HG03469 (cell line): Measurements from ENCODE around the gene QRSL1.
"Not testable (repeated sequence)": the region's sequence is repeated elsewhere in the genome, so short reads cannot be mapped to it uniquely, and the experiment has no call there.

Source experiments
- ATAC-seq: cut with Tn5 transposase; IDR thresholded peaks from one replicate; pipeline ENCODE4 v1.9.1; 2021; ENCODE audit warnings: mild to moderate bottlenecking, moderate library complexity, moderate number of reproducible peaks; ENCODE audit not compliant: unreplicated experiment

QRSL1 gene

GRCh38 chr6:106629103-106629858 lies at the start of gene QRSL1, which contains the start of gene RTN4IP1:
TSS of gene QRSL1 (plus strand) at chr6:106629578. CDS start at chr6:106629682, 104 bp downstream.
TSS of gene RTN4IP1 (minus strand) at chr6:106629498. CDS start at chr6:106629021, 477 bp downstream.
- peak; percentile 59 for ATAC-seq

GRCh38 chr6:106581468-106581867 lies 47.9 kb upstream of the QRSL1 start:
- ATAC-seq = no peak

GRCh38 chr6:106586815-106587415 lies 42.5 kb upstream of the QRSL1 start:
- ATAC-seq = no peak

GRCh38 chr6:106588937-106589336 lies 40.4 kb upstream of the QRSL1 start:
- ATAC-seq = not testable (repeated sequence)

GRCh38 chr6:106591111-106591825 lies 38.1 kb upstream of the QRSL1 start:
- ATAC-seq = no peak

GRCh38 chr6:106599440-106599839 lies 29.9 kb upstream of the QRSL1 start:
- no peak for ATAC-seq

- ATAC-seq = no peak
Observed at GRCh38 chr6:106600329-106600728, 29.0 kb upstream of the QRSL1 start.

GRCh38 chr6:106608080-106608668 lies 21.2 kb upstream of the QRSL1 start:
- no peak for ATAC-seq

GRCh38 chr6:106609699-106610098 lies 19.7 kb upstream of the QRSL1 start:
- ATAC-seq = no peak

- ATAC-seq = no peak
Observed at GRCh38 chr6:106611030-106611429, 18.3 kb upstream of the QRSL1 start.

- ATAC-seq = no peak
Observed at GRCh38 chr6:106612671-106613416, 16.5 kb upstream of the QRSL1 start.

- no peak for ATAC-seq
Observed at GRCh38 chr6:106613590-106613989, 15.8 kb upstream of the QRSL1 start.

- ATAC-seq = no peak
Observed at GRCh38 chr6:106614166-106614565, 15.2 kb upstream of the QRSL1 start.

- no peak for ATAC-seq
Observed at GRCh38 chr6:106614592-106615257, 14.7 kb upstream of the QRSL1 start.

GRCh38 chr6:106617302-106617701 lies 12.1 kb upstream of the QRSL1 start:
- peak; percentile 55 for ATAC-seq

GRCh38 chr6:106617857-106618256 lies 11.5 kb upstream of the QRSL1 start:
- no peak for ATAC-seq

- ATAC-seq = no peak
Observed at GRCh38 chr6:106618324-106618723, 11.1 kb upstream of the QRSL1 start.

- no peak for ATAC-seq
Observed at GRCh38 chr6:106619223-106619622, 10.2 kb upstream of the QRSL1 start.

- ATAC-seq = no peak
Observed at GRCh38 chr6:106620931-106621672, 8.3 kb upstream of the QRSL1 start.
